IPS-20b (cell line): ENCODE results near the gene LBHD2.

ENCODE experiments used
- H3K27ac ChIP-seq: one replicate; pipeline ENCODE4 v1.5.1; 2013; ENCODE audit warnings: low read length
- H3K27me3 ChIP-seq: 2 replicates; pipeline ENCODE4 v1.6.1; 2013; ENCODE audit warnings: mild to moderate bottlenecking, low read length, inconsistent platforms; ENCODE audit not compliant: insufficient read depth
- H3K36me3 ChIP-seq: 2 replicates; pipeline ENCODE4 v1.6.1; 2013; ENCODE audit warnings: low read depth, mild to moderate bottlenecking, inconsistent platforms, low read length, moderate library complexity; ENCODE audit not compliant: insufficient read depth
- H3K4me1 ChIP-seq: 2 replicates; pipeline ENCODE4 v1.6.1; 2013; ENCODE audit warnings: mild to moderate bottlenecking, control low read depth, inconsistent platforms, low read length, moderate library complexity; ENCODE audit not compliant: insufficient read depth
- H3K4me3 ChIP-seq: 2 replicates; pipeline ENCODE4 v1.5.1; 2013; ENCODE audit warnings: mild to moderate bottlenecking, low read length, inconsistent platforms
- H3K9ac ChIP-seq: 2 replicates; pipeline ENCODE4 v1.6.1; 2013; ENCODE audit warnings: low read depth, mild to moderate bottlenecking, inconsistent platforms, low read length, moderate library complexity
- H3K9me3 ChIP-seq: 2 replicates; pipeline ENCODE4 v1.6.1; 2013; ENCODE audit warnings: mild to moderate bottlenecking, low read depth, low read length, inconsistent platforms; ENCODE audit not compliant: insufficient read depth

The LBHD2 gene

DNA sequence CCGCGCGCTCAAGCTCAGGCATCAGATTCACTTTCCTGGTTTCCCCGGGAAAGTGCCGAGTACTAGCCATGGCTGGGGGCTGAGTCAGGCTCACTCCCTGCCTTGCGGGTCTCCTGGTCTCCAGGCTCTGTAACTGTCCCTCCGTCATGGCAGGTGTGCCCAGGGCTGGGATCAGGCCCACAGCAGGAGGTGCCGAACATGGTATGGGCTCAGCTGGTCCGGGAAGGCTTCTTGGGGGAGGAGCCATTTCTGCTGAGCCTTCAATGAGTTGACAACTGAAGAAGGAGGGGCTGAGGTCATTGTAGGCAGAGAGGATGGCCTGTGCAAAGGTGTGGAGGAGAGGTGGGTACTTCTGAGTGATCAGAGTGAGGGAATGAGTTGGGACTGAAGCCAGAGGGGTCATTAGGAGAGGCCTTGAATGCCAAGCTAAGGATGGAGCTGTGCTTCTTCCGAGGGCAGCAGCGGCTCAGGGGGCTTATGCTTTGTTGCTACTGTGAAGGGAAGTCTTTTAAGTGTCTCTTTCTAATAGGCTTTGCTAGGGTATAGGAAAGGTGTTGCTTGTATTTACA is 11.3 kb downstream of the LBHD2 start:
- Histone ChIP-seq H3K4me1 (no peaks in the 10 kb centered on the region; the same call in 1 of the 2 replicates), H3K9ac (no peak overlapping the region), H3K27ac (no peak overlapping the region), H3K27me3 (peaks cover 15% of the 10 kb centered on the region), H3K9me3 (no peaks in the 10 kb centered on the region), H3K36me3 (no peaks in the 10 kb centered on the region), H3K4me3 (no peak overlapping the region)

DNA sequence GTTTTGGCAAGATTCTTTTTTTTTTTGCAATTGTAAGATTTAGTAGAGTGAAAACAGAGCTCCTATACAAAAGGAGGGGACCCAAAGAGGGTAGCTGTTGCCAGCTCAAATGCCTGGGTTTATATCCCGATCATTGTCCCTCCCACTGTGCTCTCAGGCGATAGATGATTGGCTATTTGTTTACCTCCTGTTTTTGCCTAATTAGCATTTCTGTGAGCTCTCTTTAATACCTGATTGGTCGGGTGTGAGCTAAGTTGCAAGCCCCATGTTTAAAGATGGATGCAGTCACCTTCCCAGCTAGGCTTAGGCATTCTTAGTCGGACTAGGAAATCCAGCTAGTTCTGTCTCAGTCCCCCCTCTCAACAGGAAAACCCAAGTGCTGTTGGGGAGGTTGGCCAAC is 12.4 kb downstream of the LBHD2 start:
- no peaks in the 10 kb centered on the region for H3K36me3 ChIP-seq
- H3K4me1 ChIP-seq: no peaks in the 10 kb centered on the region; the same call in 1 of the 2 replicates
- peaks cover 11% of the 10 kb centered on the region; the same call in 1 of the 2 replicates for H3K27me3 ChIP-seq
- H3K9me3 ChIP-seq: no peaks in the 10 kb centered on the region
- no peak overlapping the region for H3K4me3 ChIP-seq
- H3K27ac ChIP-seq: no peak overlapping the region
- no peak overlapping the region for H3K9ac ChIP-seq

DNA sequence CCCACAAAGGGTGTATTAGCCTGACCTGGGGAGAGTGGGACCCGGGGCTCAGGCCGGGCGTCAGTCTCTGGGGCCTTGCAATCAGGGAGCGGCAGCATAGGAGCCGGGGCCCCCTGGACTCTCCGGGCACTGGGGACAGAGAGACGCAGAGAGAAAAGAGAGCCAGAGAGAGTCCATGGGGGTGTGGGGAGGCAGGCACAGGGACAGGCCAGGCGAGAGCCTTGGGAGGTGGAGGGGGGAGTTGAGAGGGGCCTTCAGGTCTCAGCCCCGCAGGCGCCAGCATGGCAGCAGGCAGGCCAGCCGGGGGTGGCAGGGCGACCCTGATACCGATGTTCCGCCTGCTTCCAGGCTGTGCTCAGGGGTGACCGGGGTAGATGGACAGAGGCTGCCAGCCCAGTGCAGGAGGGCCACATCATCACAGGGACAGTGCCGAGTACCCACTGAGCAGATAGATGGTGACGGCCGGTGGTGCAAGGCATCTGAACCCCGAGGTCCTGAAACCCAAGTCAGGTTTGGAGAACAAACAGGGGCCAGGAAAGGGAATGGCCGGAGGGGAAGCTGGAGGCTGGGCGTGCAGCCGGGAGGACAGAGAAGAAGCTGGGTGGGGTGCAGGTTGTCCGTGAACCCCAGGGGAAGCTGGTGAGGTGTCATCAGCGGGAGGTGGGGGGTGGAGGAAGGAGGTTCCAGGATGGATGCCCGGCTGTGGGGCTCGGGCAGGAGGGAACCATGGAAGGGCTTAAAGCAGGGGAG is 13.4 kb downstream of the LBHD2 start:
- Histone ChIP-seq H3K4me1 (no peaks in the 10 kb centered on the region; the same call in 1 of the 2 replicates), H3K9ac (no peak overlapping the region), H3K27ac (no peak overlapping the region), H3K27me3 (peaks cover 16% of the 10 kb centered on the region; the same call in 1 of the 2 replicates), H3K36me3 (no peaks in the 10 kb centered on the region), H3K9me3 (no peaks in the 10 kb centered on the region), H3K4me3 (no peak overlapping the region)

DNA sequence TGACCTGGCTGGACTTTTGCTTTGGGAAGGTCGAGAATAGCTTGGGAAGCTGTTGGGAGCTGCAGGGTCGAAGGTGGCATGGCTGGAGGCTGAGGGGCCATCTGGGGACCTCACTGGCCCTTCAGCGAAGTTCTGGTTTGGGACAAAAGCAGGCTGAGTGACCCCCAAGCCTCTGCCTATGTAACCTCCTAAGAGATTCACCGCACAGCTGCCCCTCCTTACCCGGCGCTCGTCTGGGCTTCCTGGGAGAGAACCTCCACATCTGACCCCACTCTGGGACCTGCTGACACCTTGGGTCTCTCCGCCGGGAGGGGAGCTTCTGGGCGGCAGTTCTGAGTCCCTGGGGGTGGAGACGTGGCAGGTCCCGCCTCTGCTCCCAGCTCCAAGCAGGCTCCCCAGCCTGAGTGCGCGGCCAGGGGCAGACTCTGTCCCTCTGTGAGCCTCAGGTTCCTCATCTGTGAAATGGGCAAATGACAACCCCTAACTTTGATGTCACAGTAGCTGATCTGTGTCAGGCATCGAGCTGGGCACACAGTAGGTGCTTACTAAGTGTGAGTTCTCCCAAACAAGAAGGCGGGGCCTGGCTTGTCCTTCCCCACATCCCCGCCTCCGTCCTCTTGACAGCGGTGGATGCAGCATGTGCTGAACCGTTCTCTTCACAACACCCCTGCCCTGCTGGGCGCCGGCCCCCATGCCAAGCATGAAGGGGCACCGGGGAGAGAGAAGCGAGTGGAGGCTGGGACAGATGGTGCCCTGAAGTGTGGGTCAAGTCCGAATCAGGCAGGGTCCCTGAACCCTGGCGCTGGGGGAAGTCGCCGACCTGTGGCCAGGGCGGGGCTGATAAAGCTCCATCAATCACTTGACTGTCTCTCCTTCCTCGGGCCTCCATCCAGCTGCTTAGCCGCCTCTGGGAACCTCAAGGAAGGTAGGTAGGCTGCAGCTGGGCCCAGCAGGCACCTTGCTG is 14.3 kb downstream of the LBHD2 start:
- no peak overlapping the region for H3K9ac ChIP-seq
- peaks cover 25% of the 10 kb centered on the region for H3K27me3 ChIP-seq
- H3K4me1 ChIP-seq: no peaks in the 10 kb centered on the region; the same call in 1 of the 2 replicates
- no peak overlapping the region for H3K4me3 ChIP-seq
- H3K36me3 ChIP-seq: no peaks in the 10 kb centered on the region
- no peak overlapping the region for H3K27ac ChIP-seq
- H3K9me3 ChIP-seq: no peaks in the 10 kb centered on the region

DNA sequence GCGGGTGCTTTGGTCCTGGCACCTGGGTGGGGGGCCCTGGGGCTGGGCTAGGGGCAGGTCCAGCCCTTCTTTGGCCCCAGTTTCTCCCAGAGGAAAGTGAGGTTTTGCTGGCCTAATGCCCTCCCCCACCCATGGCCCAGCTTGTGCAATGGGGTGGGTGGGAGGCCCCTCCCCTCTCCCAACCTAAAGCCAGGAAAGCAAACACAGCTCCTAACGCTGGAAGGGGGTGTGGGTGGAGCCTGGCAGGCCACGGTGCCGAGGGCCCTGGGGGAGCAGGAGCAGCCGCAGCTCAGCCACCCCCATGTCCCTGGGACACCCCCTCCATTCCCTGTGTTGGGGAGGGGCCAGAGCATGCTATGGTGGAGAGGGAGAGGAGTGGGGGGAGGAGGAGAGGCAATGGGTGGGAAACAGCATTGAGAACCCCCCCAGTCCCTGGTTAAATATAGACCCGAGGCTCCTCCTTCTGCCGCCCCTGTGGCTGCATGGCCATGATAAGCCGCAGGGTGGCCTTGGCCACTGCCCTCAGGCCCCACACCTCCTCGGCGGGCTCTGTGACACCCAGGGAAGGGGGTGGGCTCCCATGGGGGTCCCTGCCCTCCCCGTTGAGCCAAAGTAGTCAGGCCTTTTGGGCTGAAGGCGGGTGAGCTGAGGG is 15.2 kb downstream of the LBHD2 start:
- H3K4me1 ChIP-seq: no peaks in the 10 kb centered on the region; the same call in 1 of the 2 replicates
- no peak overlapping the region for H3K9ac ChIP-seq
- no peaks in the 10 kb centered on the region for H3K9me3 ChIP-seq
- no peaks in the 10 kb centered on the region for H3K36me3 ChIP-seq
- no peak overlapping the region for H3K4me3 ChIP-seq
- no peak overlapping the region for H3K27ac ChIP-seq
- peaks cover 34% of the 10 kb centered on the region for H3K27me3 ChIP-seq

DNA sequence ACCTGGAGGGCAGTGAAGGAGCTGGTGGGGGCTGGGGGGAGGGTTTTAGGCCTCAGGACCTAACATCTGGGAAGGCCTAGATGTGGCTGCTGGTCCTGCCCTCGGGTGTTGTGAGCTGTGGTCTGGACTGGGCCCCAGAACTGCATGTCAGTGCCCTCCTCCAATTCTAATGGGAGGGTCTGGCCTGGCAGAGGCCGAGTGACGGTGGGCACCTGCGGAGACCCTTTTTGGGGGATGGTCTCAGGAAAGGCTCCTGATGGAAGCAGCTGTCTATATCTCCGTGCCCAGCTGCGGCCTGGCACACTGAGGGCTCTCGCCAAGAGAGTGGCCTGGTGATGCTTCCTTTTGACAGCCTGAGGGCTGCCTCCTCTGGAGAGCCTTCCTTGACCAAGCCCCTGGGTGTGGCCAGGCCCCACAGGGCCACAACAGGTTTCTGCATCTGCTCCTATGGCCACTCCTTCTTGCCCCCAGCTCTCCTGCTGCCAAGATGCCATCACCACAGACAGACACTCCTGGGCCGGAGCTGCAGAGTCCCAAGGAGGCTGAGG is 15.8 kb downstream of the LBHD2 start:
- Histone ChIP-seq H3K9ac (no peak overlapping the region), H3K4me1 (no peaks in the 10 kb centered on the region; the same call in 1 of the 2 replicates), H3K27ac (no peak overlapping the region), H3K9me3 (no peaks in the 10 kb centered on the region), H3K4me3 (no peak overlapping the region), H3K27me3 (peaks cover 40% of the 10 kb centered on the region), H3K36me3 (no peaks in the 10 kb centered on the region)

DNA sequence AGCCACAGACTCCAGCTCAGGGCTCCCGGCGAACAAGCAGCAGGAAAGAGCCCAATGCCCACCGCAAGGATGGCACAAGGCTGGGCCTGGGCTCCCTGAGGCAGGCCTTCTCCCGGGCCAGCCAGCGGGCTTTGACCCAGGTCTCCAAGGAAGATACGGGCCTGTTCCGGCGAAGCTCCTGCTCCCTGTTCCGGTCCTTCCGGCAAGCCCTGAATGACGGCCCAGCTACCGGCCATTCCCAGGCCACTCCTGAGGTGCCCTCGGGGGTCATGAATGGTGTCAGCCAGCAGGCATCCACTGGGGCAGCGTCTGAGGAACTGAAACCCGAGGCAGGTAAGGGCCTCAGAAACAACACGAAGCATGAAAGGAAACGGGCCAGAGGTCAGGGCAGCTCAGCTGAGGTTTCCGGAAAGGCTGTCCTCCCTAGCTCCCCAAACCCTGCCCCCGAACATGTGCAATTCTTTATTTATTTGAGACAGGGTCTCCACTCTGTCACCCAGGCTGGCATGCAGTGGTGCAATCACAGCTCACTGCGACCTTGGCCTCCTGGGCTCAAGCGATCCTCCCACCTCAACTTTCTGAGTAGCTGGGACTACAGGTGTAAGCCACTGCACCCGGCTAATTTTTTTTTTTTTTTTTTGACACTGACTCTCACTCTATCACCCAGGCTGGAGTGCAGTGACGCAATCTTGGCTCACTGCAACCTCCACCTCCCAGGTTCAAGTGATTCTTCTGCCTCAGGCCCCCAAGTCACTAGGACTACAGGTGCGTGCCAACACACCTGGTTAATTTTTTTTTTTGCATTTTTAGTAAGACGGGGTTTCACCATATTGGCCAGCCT is 16.5 kb downstream of the LBHD2 start:
- Histone ChIP-seq H3K4me3 (no peak overlapping the region), H3K36me3 (no peaks in the 10 kb centered on the region), H3K4me1 (no peaks in the 10 kb centered on the region; the same call in 1 of the 2 replicates)

DNA sequence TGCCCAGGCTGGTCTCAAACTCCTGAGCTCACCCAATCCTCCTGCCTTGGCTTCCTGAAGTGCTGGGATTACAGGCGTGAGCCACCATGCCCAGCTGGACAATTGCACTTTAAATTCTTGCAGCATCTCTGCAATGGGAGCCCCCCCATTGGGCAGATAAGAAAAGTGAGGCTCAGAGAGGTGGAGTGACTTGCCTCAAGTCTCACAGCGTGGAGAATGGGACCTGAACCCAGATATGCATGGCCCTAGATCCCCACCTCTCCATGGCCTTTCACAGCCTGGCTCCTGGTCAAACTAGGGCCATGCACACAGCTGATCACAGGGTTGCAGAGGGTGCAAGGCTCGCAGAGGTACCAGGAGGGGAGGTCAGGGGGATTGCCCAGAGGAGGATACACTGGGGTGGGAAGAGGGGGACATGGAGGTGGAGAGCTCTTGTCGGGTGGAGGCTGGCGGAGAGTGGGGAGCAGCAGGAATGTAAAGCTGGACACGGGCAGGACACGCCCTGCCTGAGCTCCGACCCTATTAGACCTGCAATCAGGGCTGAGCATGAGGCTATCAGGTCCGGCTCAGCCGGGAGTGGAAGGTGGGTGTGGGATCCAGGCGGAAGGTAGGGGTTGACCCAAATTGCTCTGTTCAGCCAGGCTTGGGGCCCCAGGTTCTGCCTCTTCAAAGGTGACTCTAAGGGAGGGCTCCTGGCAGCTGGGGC is 17.4 kb downstream of the LBHD2 start:
- H3K27ac ChIP-seq: no peak overlapping the region
- H3K36me3 ChIP-seq: no peaks in the 10 kb centered on the region
- H3K9me3 ChIP-seq: no peaks in the 10 kb centered on the region
- H3K27me3 ChIP-seq: peaks cover 55% of the 10 kb centered on the region
- no peaks in the 10 kb centered on the region; the same call in 1 of the 2 replicates for H3K4me1 ChIP-seq
- H3K9ac ChIP-seq: no peak overlapping the region
- H3K4me3 ChIP-seq: no peak overlapping the region

More for the DNA sequence above, 16.5 kb downstream of the LBHD2 start:
- Histone ChIP-seq H3K9ac (no peak overlapping the region), H3K9me3 (no peaks in the 10 kb centered on the region), H3K27ac (no peak overlapping the region), H3K27me3 (peaks cover 47% of the 10 kb centered on the region)

DNA sequence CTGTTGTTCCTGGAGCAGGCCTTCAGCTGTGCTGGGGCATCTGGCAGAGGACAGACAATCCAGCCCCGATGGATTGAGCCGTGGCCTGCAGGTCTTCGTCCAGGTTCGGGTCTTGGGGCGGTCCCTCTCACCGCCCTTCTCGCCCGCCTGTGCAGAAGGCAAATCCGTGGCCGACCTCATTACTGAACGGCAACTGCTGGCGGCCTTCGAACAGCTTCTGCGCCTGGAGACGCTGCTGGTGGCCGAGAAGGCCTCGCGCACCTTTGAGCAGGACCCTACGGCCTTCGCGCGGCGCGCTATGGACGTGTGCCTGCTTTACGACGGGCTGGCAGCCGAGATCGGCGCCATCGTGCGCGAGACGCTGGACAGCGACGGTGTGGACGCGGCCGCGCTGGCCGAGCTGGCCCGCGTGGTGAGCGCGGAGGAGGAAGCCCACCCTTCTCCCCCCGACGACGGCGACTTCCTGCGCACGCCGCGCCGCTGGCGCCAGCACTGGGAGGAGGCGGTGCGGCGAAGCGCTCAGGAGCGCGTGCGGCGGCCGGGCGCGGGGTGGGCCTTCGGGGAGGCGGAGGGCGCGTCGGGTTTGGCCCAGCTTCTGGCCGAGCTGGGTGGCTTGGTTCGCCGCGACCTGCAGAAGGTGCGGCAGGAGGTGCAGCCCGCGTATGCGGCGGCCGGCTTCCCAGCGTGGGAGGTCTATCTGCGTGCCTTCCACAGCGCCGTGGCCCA is 18.1 kb downstream of the LBHD2 start:
- no peak overlapping the region for H3K4me3 ChIP-seq
- H3K27me3 ChIP-seq: peaks cover 55% of the 10 kb centered on the region
- H3K4me1 ChIP-seq: no peaks in the 10 kb centered on the region; the same call in 1 of the 2 replicates
- H3K36me3 ChIP-seq: no peaks in the 10 kb centered on the region
- no peaks in the 10 kb centered on the region for H3K9me3 ChIP-seq
- H3K9ac ChIP-seq: no peak overlapping the region
- H3K27ac ChIP-seq: no peak overlapping the region
